ENCODE data around the gene MIA.

GRCh38 chr19:40815223-40815622 is 39.9 kb downstream of the MIA start:
- no peak for TF ChIP-seq POLR2A (IDR thresholded peaks at IDR 0.05; ENCODE audit: low read length)
- no peak for TF ChIP-seq GATA1 (IDR thresholded peaks at IDR 0.05; ENCODE audit: low read depth, low read length)

Measured in erythroblast (primary cell).